Smooth muscle cell (in vitro differentiated cells): ENCODE data around the gene FAM170A. TPM values are rescaled to one million over a fixed set of nuclear protein-coding genes. Genes with fewer than 3 reads are reported as not detected.

Source experiments
- DNase-seq: peaks from one replicate; lab custom pipeline; 2025; ENCODE audit not compliant: unreplicated experiment; lab: John Stamatoyannopoulos, UW
- H2AFZ ChIP-seq: fragments of 200-600 bp; sonication (generic); 2 replicates; pipeline ENCODE4 v1.6.0; 2016; ENCODE audit warnings: antibody characterized with exemption, low read depth, mild to moderate bottlenecking
- H3F3A ChIP-seq: fragments of 200-600 bp; sonication (generic); 2 replicates; pipeline ENCODE4 v1.6.0; 2017; ENCODE audit warnings: antibody characterized with exemption, low read depth
- H3K27ac ChIP-seq: fragments of 200-600 bp; sonication (generic); 2 replicates; pipeline ENCODE4 v1.5.1; 2016; ENCODE audit warnings: low read depth, mild to moderate bottlenecking
- H3K27me3 ChIP-seq: fragments of 200-600 bp; sonication (generic); 2 replicates; pipeline ENCODE4 v1.6.1; 2016; ENCODE audit warnings: low read depth, mild to moderate bottlenecking
- H3K36me3 ChIP-seq: fragments of 200-600 bp; sonication (generic); 2 replicates; pipeline ENCODE4 v1.5.1; 2016; ENCODE audit warnings: low read depth
- H3K4me1 ChIP-seq: fragments of 200-600 bp; sonication (generic); 2 replicates; pipeline ENCODE4 v1.5.1; 2016; ENCODE audit warnings: low read depth
- H3K4me2 ChIP-seq: fragments of 200-600 bp; sonication (generic); 2 replicates; pipeline ENCODE4 v1.6.0; 2016; ENCODE audit warnings: mild to moderate bottlenecking
- H3K4me3 ChIP-seq: fragments of 200-600 bp; sonication (generic); 2 replicates; pipeline ENCODE4 v1.5.1; 2016; ENCODE audit warnings: mild to moderate bottlenecking
- H3K79me2 ChIP-seq: fragments of 200-600 bp; sonication (generic); 2 replicates; pipeline ENCODE4 v1.6.0; 2016; ENCODE audit warnings: low read depth, mild to moderate bottlenecking
- H3K9ac ChIP-seq: fragments of 200-600 bp; sonication (generic); 2 replicates; pipeline ENCODE4 v1.6.0; 2016; ENCODE audit warnings: low read depth
- H3K9me3 ChIP-seq: fragments of 200-600 bp; sonication (generic); replicated peaks from 2 replicates; pipeline ENCODE4 v1.5.1; 2016; ENCODE audit warnings: low read depth
- H4K20me1 ChIP-seq: fragments of 200-600 bp; sonication (generic); 2 replicates; pipeline ENCODE4 v1.6.0; 2016; ENCODE audit warnings: low read depth
- CTCF ChIP-seq: fragments of 200-600 bp; sonication (generic); IDR thresholded peaks from 2 replicates; pipeline ENCODE4 v1.5.1; 2017; ENCODE audit warnings: borderline replicate concordance, mild to moderate bottlenecking, antibody characterized with exemption; ENCODE audit not compliant: insufficient read depth, poor library complexity, severe bottlenecking
- WGBS: methylation state at CpG from one replicate; pipeline ENCODE4 v1.1.7; 2016; ENCODE audit warnings: low lambda C conversion rate; 5-methylcytosine and 5-hydroxymethylcytosine counted together
- polyA plus RNA-seq: library from polyadenylated mRNA; unstranded; fragments of >200 nt; fragmentation: Nextera tagmentation; extraction: Ambion mirVana; gene quantifications from 2 replicates; pipeline ENCODE4 v1.2.1, GENCODE V29; 2016
- total RNA-seq: library from RNA; depleted of rRNA; stranded (reverse); fragments of >200 nt; gene quantifications from 2 replicates; pipeline ENCODE4 v1.2.3, GENCODE V29; 2014

Gene FAM170A
- total and polyA plus RNA-seq, 2 experiments from 2014 or later: not detected

- Histone ChIP-seq H2AFZ (no peak overlapping the region), H3K4me2 (no peak overlapping the region), H3K27ac (no peak overlapping the region), H3F3A (no peaks in the 10 kb centered on the region), H3K9ac (no peak overlapping the region), H3K4me3 (no peak overlapping the region), H3K9me3 (no peaks in the 10 kb centered on the region), H3K36me3 (no peaks in the 10 kb centered on the region), H3K4me1 (no peaks in the 10 kb centered on the region), H3K27me3 (no peaks in the 10 kb centered on the region), H4K20me1 (no peaks in the 10 kb centered on the region), H3K79me2 (no peaks in the 10 kb centered on the region)
- no peak for DNase-seq
- TF ChIP-seq CTCF: no peak
- 89% methylated on average over 2 of the region's 2 CpGs for WGBS
These were observed 52.4 kb downstream of the FAM170A start for GRCh38 chr5:119681734-119682133.

- 92% methylated on average over 1 of the region's 1 CpG for WGBS
- H3K4me3 ChIP-seq: no peak overlapping the region
- no peak for DNase-seq
- H2AFZ ChIP-seq: no peak overlapping the region
- H3K9me3 ChIP-seq: no peaks in the 10 kb centered on the region
- no peak overlapping the region for H3K4me2 ChIP-seq
- no peaks in the 10 kb centered on the region for H3K27me3 ChIP-seq
- H3K27ac ChIP-seq: no peak overlapping the region
- no peak for TF ChIP-seq CTCF
- no peaks in the 10 kb centered on the region for H3K4me1 ChIP-seq
- H4K20me1 ChIP-seq: no peaks in the 10 kb centered on the region
- no peaks in the 10 kb centered on the region for H3F3A ChIP-seq
- no peak overlapping the region for H3K9ac ChIP-seq
- H3K36me3 ChIP-seq: no peaks in the 10 kb centered on the region
- no peaks in the 10 kb centered on the region for H3K79me2 ChIP-seq
These were observed 53.0 kb downstream of the FAM170A start for GRCh38 chr5:119682372-119682771.

Other genes with a start within 250 kb of the FAM170A start
- gene HSD17B4, start 177.1 kb upstream of the FAM170A start, total RNA-seq: 116 and 136 TPM in 2 replicates
- gene HSD17B4, start 177.1 kb upstream of the FAM170A start, polyA plus RNA-seq: 64.5 and 79.5 TPM in 2 replicates